Medulla oblongata (tissue), 1 donor: Measurements from ENCODE around the gene MICAL2.

Experiments
- DNase-seq: peaks from one replicate; pipeline ENCODE4 v3.0.0-alpha.2; 2015; ENCODE audit errors: extremely low spot score

MICAL2 gene

GRCh38 chr11:12117611-12118010 is 7.2 kb downstream of the MICAL2 start:
- no peak for DNase-seq

- DNase-seq, result no peak
Observed at GRCh38 chr11:12118949-12119348, 8.6 kb downstream of the MICAL2 start.

- no peak for DNase-seq
Observed at GRCh38 chr11:12119502-12119901, 9.1 kb downstream of the MICAL2 start.

DNA sequence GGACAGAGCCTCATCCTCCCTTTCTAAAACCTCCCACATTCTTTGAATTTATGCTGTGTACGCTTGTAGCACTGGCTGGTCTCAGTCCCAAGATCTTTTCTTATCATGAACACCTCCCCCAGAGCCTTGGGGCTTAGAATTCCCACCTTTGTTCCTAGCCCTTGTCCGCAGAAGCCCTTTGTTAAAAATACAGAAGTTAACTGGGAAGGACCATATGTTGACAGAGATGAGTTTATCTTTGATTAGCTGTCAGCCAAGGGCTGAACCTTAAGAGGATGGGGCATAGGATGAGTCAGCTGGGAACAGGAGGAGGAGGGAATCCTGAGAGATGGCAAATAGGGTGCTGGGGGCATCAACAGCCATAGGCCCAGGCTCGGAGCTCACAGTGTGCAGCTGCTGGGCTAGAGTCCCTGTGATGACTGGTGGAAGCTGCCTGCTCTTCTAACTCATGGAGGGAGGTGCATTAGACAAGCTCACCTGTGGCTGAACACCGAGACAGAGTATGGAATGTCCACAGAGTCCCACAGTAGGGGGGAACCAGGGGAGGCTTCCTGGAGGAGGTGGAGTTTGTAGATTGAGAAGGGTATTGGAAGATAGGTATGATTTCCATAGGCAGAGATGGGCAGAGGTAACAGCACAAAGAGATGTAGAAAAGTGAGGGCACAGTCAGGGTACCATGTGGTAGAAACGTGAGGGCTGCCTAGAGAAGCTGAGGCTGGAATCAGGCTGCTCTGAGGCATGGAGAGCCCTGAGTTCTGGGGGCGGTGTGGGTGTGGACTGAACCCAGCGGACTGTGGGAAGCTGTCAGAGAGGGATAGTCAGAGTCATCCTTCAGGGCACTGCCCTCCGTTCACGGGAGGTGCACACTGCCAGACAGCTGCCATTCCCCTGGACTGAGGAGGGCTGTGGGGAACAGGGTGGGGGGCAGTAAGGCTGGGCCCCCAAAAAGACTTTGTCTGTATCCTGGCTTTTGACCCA is 9.9 kb downstream of the MICAL2 start:
- no peak for DNase-seq

- no peak for DNase-seq
Observed at GRCh38 chr11:12121011-12121410, 10.6 kb downstream of the MICAL2 start.

DNA sequence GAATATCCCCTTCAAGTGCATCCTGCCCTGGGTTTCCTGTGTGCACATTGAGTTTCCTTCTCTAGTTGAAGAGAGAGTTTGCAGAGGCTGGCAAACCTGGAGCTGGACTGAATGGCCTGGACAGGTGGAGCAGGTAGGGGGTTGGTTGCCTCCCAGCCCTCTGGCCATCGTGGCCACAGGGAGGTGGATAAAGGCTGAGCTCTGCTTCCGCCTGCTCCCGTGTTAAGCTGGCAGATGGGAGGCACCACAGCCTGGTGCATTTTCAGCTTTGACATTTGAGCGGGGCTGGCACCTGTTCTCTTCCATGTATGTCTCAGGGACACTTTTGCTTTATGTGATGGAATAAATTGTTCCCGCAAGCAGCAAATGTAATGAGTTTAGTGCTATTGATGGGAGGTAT is 11.1 kb downstream of the MICAL2 start:
- no peak for DNase-seq

DNA sequence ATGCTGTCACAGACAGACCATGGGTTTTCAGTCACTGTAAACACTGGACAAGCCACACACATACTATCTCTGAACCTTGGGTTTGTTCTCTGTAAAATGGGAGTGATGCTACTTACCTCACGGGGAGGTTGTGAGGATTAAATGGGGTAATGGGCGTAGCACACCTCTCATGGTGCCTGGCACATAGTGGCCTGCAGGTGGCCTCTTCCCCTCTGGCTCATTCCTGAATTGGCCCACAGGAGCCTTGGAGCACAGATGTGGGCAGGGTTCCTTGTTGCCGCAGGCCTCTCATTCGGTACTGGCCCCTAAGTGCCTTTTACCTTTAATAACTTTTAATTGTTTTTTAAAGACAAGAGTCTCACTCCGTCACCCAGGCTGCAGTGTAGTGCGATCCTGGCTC is 11.7 kb downstream of the MICAL2 start:
- DNase-seq, result no peak

DNA sequence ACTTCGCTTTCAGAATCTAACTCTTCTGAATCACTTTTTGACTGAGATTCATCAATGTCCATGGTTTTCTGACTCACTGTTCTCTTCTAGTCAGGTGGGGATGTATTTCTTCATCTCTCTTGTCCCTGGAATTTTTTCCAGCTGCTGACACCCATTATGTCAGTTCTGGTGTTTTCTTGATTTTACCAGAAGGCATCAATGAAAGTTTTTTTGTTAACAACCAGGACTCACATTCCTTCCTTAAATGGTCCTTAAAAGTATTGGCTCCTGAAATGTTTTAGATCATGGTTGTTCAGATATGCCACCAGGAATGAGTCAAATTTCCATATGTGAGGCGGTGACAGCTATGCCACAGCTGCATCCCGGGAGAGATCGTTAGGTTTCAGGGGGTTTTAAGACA is 12.9 kb downstream of the MICAL2 start:
- DNase-seq, result no peak

DNA sequence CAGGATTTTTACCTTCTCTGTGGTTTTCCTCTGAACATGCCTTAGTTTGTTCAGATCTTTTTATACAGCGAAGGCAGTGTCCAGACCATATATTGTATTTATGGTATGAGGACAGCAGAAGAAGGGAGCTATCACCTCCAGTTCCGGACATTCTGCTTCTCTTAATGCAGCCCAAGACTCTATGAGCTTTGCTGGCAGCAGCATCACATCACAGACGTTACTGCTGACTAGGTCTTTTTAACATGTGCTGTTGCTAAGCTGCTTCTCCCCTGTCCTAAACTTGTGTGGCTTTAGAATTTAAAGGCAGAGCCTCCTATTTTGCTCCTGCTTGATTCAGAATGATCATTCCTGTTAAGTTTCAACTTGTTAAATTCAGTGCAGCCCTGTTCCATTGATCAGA is 13.4 kb downstream of the MICAL2 start:
- no peak for DNase-seq

- no peak for DNase-seq
Observed at GRCh38 chr11:12124306-12124705, 13.9 kb downstream of the MICAL2 start.

GRCh38 chr11:12125609-12126149 is 15.3 kb downstream of the MICAL2 start:
- DNase-seq, result no peak

DNA sequence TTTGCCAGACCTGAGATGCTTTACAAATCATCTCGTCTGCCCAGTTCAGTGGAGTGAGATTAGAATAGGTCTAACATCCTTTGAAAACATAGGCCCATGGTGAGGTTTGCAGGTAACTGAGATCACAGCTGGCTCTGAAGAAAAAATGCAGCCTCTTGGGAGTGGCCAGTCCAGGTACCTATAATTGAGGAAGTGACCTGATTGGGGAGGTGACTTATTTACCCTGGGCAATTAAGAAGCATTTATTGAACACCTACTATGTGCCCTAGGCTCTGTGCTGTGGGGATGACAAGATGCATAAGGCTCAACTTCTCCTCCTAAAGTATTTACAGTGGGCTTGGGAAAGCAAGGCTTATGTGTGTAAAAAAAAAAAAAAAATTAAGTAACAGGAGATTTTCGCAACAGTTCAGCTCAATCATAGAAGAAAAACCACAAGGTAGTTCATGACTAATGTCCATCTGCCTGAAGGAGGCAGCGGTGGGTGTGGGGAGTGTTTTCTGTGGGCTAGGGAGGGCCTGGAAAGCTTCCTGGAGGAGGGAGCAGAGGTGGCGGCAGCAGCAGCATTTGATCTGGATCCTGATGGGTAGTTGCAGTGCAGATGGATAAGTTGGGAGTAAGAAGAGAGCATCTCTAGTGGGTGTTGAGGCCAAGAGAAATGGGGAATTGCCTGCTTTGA is 16.1 kb downstream of the MICAL2 start:
- no peak for DNase-seq

GRCh38 chr11:12127206-12127898 is 17.0 kb downstream of the MICAL2 start:
- DNase-seq, result no peak

DNA sequence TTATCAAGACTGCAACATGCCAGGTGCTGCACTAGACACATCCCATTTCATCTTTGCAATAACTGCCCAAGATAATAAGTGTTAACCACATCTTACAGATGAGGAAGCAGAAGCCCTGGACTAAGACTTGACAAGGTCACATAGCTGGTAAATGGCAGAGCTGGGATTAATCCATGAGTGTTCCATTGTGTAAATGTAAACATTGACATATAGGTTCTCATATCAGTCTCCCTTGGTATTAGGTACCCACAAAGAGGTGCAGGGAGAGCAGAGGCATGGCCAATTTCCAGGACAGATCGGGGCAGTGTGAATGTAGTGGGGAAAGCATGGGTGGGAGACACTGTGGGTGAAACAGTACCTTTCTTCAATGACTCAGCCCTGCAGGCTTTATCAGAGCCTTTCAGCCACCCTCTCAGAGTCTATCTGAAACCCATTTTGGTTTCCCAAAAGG is 17.9 kb downstream of the MICAL2 start:
- DNase-seq, result no peak

DNA sequence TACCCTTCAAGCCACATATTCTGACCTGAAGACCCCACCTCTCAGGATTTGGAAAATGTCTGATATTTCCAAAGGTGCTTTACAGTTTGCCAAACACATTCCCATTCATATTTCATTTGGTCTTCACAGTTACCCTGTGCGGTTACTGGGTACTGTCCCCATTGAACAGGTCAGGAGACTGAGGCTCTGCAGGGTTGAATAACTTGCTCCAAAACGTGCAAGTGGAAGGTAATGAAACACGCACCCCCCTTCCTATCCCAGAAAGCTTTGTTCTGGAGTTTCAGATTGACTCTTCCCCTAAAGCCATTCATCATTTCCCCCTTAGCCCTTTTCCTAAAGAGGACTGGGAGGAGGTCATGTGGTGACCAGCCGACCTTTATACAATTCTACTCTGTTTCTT is 18.8 kb downstream of the MICAL2 start:
- DNase-seq, result no peak

- DNase-seq, result no peak
Observed at GRCh38 chr11:12130180-12130980, 20.0 kb downstream of the MICAL2 start.

DNA sequence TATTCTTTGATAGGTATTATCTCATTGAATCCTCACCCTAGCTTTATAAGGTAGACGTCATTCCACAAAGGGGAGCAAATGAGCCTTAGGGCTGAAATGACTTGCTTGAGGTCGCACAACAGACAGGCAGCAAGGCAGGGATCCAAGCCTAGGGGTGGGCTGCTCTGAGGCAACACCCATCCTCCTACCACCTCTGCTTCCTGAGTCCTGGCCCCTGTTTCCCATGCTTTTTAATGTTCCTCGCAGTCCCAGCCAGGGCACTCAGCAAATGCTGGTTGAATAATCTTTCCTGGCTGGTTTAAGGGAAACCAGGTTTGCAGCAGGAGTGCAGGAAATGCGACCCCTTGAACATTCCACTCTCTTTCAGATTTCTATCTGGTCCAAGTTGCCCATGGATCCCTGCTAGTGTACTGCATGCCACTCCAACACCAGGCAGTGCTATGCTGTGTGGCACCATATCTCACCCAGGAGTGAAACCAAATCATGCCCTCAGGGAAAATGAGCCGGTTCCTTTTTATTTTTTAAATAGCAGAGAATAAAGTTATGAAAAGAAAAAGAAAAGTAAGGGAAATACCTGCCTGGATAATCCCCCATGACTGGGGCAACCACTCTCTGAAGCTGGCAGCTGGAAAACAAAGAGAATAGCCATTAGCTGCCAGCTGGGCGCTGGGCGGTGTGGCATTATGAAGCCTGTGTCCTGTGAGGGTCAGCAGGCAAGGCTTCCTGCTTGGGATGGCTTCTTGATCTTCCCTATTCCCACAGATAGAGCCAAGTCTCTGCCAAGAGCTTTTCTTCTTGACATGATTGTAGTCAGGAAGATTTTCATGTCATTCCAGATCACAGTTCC is 21.8 kb downstream of the MICAL2 start:
- peak; percentile 38 for DNase-seq

- DNase-seq, result no peak
Observed at GRCh38 chr11:12132790-12133145, 22.4 kb downstream of the MICAL2 start.

DNA sequence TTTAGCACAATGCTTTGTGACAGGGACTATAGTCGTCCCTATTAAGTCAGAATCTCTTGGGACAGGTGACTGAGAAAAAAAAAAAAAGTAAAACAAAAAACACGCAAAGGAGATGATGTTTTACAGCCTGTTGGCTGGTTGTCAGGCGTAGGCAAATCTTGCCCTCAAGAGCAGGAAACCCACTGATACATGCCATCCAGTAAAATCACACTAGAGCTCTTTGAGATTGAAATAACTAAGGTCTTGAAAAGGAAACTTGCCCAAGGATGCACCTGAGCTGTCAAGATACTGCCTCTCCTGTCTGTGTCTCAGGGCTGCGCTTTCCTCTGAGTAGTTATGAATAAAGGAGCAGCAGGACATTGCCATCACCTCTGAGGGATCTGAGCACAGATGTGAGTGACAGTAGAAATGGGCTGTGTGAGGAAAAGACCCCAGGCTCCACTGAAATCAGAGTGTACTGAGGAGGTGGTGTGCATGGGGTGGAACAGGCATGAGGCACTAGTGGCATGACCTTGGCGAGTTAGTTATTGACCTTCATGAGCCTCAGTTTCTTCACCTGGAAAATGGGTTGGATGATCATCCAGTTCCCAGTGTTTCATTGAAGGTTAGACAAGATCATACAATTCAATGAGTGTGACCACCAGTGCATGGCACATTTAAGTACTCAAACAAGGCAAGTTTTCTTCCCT is 23.3 kb downstream of the MICAL2 start:
- DNase-seq, result no peak

GRCh38 chr11:12134236-12134585 is 23.8 kb downstream of the MICAL2 start:
- DNase-seq, result peak; percentile 46
